Measurements from ENCODE around the gene ACTR3. TPM values are rescaled to one million over a fixed set of nuclear protein-coding genes. Genes with fewer than 3 reads are reported as not detected.
A peak's percentile ranks its signal among the peaks of the same experiment; 100 is the strongest.

Gene ACTR3
- total RNA-seq, 1 experiment from 2014 or later, result 197 TPM

DNA sequence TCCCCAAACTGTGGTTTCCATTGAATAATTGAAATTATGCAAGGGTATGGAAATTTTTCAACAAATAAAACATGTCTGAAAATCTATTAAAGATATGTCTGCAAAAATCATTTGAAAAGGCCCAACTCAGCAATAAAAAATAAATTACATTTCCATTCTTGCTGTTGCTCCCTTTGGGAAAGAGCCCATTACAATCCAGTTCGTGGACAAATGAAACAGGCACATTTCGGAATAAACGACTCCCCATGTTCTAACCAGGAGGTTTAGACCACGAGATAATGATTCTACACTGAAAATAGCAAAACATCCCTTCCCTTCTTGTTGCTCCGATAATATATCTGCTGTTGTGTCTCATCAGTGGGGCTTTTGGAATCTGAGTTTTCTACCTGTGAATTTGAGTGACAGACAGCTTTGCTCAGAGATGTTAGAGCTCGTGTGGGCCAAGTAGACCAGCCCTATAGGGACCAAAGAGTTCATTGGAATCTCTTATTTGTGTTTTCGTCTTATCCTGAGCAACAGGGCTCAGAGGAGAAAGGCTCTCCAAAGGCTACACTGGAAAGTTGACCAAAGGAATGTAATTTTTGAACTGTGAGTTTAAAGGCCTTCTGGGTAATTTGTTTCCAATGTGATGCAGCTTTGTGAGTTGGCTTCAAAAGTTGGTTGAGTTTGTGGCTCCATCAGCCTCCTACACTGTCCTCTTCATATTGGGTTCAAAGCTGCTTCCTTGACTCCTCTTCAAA, 119.5 kb downstream of the ACTR3 start:
- POLR2A ChIA-PET (ENCODE audit: unreplicated experiment), result no interaction called here

DNA sequence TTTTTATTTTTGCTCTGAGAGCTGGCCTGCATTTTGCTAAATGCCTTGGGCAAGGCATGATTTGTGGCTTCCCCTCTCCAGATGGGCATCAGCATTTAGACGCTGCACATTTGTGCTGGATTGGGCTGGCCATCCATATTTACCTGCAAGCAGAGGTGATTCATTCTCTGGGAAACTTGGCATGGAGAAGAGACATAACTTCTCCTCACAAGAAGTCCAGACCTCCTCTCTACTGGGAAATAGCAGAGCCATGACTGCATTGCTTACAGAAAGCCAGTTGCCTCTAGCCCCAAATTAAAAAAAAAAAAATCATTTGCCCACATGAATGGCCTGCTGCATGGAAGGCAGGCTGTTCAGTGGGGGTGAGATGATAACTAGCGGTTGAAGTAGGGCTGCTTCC, 120.1 kb downstream of the ACTR3 start:
- BruUV-seq (replicated peaks), result no TSS peak
- intact Hi-C loops (cut with micrococcal nuclease), result no loop called here

More for the DNA sequence above, 119.5 kb downstream of the ACTR3 start:
- no peaks in the 10 kb centered on the region for H3K9me2 ChIP-seq (replicated peaks; ENCODE audit: low read length)
- no peaks in the 10 kb centered on the region for H3K79me2 ChIP-seq (ENCODE audit: low read length)
- DNase-seq (no peak), ATAC-seq (no peak)
- intact Hi-C loops (cut with micrococcal nuclease), result no loop called here
- no peaks in the 10 kb centered on the region for H4K20me1 ChIP-seq (ENCODE audit: low read length)
- no peak overlapping the region for H2AFZ ChIP-seq (ENCODE audit: low read length)
- no peak overlapping the region for H3K4me2 ChIP-seq (ENCODE audit: low read length)
- H3K4me1 ChIP-seq (ENCODE audit: insufficient read depth, low read length), result no peaks in the 10 kb centered on the region
- H3K9me3 ChIP-seq (ENCODE audit: low read length), result no peaks in the 10 kb centered on the region
- H3F3A ChIP-seq (ENCODE audit: low read length, unreplicated experiment), result no peaks in the 10 kb centered on the region
- H3K36me3 ChIP-seq (ENCODE audit: low read depth, low read length), result no peaks in the 10 kb centered on the region
- TF ChIP-seq EZH2 (IDR thresholded peaks at IDR 0.05; ENCODE audit: low read length, unreplicated experiment) (no peak), EZH2phosphoT487 (IDR thresholded peaks at IDR 0.05; ENCODE audit: borderline replicate concordance, low read length) (no peak)
- TF ChIP-seq, protein P1, sequence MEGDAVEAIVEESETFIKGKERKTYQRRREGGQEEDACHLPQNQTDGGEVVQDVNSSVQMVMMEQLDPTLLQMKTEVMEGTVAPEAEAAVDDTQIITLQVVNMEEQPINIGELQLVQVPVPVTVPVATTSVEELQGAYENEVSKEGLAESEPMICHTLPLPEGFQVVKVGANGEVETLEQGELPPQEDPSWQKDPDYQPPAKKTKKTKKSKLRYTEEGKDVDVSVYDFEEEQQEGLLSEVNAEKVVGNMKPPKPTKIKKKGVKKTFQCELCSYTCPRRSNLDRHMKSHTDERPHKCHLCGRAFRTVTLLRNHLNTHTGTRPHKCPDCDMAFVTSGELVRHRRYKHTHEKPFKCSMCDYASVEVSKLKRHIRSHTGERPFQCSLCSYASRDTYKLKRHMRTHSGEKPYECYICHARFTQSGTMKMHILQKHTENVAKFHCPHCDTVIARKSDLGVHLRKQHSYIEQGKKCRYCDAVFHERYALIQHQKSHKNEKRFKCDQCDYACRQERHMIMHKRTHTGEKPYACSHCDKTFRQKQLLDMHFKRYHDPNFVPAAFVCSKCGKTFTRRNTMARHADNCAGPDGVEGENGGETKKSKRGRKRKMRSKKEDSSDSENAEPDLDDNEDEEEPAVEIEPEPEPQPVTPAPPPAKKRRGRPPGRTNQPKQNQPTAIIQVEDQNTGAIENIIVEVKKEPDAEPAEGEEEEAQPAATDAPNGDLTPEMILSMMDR (conservative IDR thresholded peaks at IDR 0.05; ENCODE audit: low read depth, low read length), result no peak
- no peak overlapping the region for H3K9ac ChIP-seq (ENCODE audit: low read length)
- CTCF ChIA-PET, result no interaction called here
- no TSS peak for BruUV-seq (replicated peaks)
- H3K27me3 ChIP-seq (ENCODE audit: low read length), result peaks cover 71% of the 10 kb centered on the region
- no peak overlapping the region for H3K27ac ChIP-seq (ENCODE audit: low read length)
- no peak overlapping the region for H3K4me3 ChIP-seq (ENCODE audit: low read length)

GRCh38 chr2:114011713-114012112, 121.8 kb downstream of the ACTR3 start:
- no peaks in the 10 kb centered on the region for H3K36me3 ChIP-seq (ENCODE audit: low read depth, low read length)

More for the DNA sequence above, 120.1 kb downstream of the ACTR3 start:
- H3K4me3 ChIP-seq (ENCODE audit: low read length), result no peak overlapping the region
- no peak overlapping the region for H3K27ac ChIP-seq (ENCODE audit: low read length)
- no peaks in the 10 kb centered on the region for H3K79me2 ChIP-seq (ENCODE audit: low read length)
- no peaks in the 10 kb centered on the region for H4K20me1 ChIP-seq (ENCODE audit: low read length)
- H3K4me2 ChIP-seq (ENCODE audit: low read length), result no peak overlapping the region
- TF ChIP-seq EZH2phosphoT487 (IDR thresholded peaks at IDR 0.05; ENCODE audit: borderline replicate concordance, low read length), result no peak
- TF ChIP-seq, protein P1 (conservative IDR thresholded peaks at IDR 0.05; ENCODE audit: low read depth, low read length), result no peak
- TF ChIP-seq EZH2 (IDR thresholded peaks at IDR 0.05; ENCODE audit: low read length, unreplicated experiment), result no peak
- no peaks in the 10 kb centered on the region for H3K9me2 ChIP-seq (replicated peaks; ENCODE audit: low read length)
- H2AFZ ChIP-seq (ENCODE audit: low read length), result no peak overlapping the region
- no peak overlapping the region for H3K9ac ChIP-seq (ENCODE audit: low read length)
- ChIA-PET POLR2A (ENCODE audit: unreplicated experiment) (no interaction called here), CTCF (no interaction called here)
- no peaks in the 10 kb centered on the region for H3K9me3 ChIP-seq (ENCODE audit: low read length)
- no peaks in the 10 kb centered on the region for H3K36me3 ChIP-seq (ENCODE audit: low read depth, low read length)
- no peaks in the 10 kb centered on the region for H3F3A ChIP-seq (ENCODE audit: low read length, unreplicated experiment)
- DNase-seq (peak; percentile 13), ATAC-seq (no peak)
- H3K4me1 ChIP-seq (ENCODE audit: insufficient read depth, low read length), result no peaks in the 10 kb centered on the region
- peaks cover 64% of the 10 kb centered on the region for H3K27me3 ChIP-seq (ENCODE audit: low read length)

More at GRCh38 chr2:114011713-114012112, 121.8 kb downstream of the ACTR3 start:
- H2AFZ ChIP-seq (ENCODE audit: low read length), result no peak overlapping the region
- H3K4me1 ChIP-seq (ENCODE audit: insufficient read depth, low read length), result no peaks in the 10 kb centered on the region
- no peak overlapping the region for H3K27ac ChIP-seq (ENCODE audit: low read length)
- DNase-seq, result no peak
- ChIA-PET POLR2A (ENCODE audit: unreplicated experiment) (no interaction called here), CTCF (no interaction called here)
- H3K27me3 ChIP-seq (ENCODE audit: low read length), result peaks cover 53% of the 10 kb centered on the region
- H3K4me3 ChIP-seq (ENCODE audit: low read length), result no peak overlapping the region
- ATAC-seq, result no peak
- TF ChIP-seq, protein P1 (conservative IDR thresholded peaks at IDR 0.05; ENCODE audit: low read depth, low read length), result no peak
- no peak for TF ChIP-seq EZH2phosphoT487 (IDR thresholded peaks at IDR 0.05; ENCODE audit: borderline replicate concordance, low read length)
- intact Hi-C loops (cut with micrococcal nuclease), result no loop called here
- H3F3A ChIP-seq (ENCODE audit: low read length, unreplicated experiment), result no peaks in the 10 kb centered on the region
- H3K79me2 ChIP-seq (ENCODE audit: low read length), result no peaks in the 10 kb centered on the region
- no peak overlapping the region for H3K4me2 ChIP-seq (ENCODE audit: low read length)
- BruUV-seq (replicated peaks), result no TSS peak
- H3K9me3 ChIP-seq (ENCODE audit: low read length), result no peaks in the 10 kb centered on the region
- no peaks in the 10 kb centered on the region for H4K20me1 ChIP-seq (ENCODE audit: low read length)
- no peak overlapping the region for H3K9ac ChIP-seq (ENCODE audit: low read length)
- no peaks in the 10 kb centered on the region for H3K9me2 ChIP-seq (replicated peaks; ENCODE audit: low read length)

Measured in PC-3 (cell line).